GM21529 (cell line): ENCODE measurements around the gene PGAP3.
"Not testable (repeated sequence)": the region's sequence is repeated elsewhere in the genome, so short reads cannot be mapped to it uniquely, and the experiment has no call there.

Experiments used
- ATAC-seq: cut with Tn5 transposase; IDR thresholded peaks from one replicate; pipeline ENCODE4 v1.9.1; 2021; ENCODE audit not compliant: unreplicated experiment

The PGAP3 gene

DNA sequence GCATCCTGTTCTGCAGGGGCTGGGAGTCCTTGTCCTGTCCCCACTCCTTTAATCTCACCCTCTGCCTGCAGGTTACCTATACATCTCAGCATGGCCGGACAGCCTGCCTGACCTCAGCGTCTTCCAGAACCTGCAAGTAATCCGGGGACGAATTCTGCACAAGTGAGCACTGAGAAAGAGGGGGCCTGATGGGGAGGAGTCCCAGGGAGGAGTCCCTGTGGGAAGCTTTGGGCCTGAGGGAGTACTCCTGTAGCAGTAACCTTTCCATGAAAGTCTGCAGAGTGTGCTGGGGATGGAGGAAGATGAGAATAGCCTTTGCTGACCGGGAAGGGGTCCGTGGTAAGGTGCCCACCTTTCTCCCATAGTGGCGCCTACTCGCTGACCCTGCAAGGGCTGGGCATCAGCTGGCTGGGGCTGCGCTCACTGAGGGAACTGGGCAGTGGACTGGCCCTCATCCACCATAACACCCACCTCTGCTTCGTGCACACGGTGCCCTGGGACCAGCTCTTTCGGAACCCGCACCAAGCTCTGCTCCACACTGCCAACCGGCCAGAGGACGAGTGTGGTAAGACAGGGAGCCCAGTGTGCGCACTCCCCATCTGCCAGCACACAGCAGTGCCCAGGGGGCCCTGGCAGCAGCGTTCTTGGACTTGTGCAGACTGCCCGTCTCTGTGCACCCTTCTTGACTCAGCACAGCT lies 27.7 kb upstream of the PGAP3 start:
- no peak for ATAC-seq

GRCh38 chr17:39714234-39714633 lies 26.4 kb upstream of the PGAP3 start:
- ATAC-seq, result no peak

DNA sequence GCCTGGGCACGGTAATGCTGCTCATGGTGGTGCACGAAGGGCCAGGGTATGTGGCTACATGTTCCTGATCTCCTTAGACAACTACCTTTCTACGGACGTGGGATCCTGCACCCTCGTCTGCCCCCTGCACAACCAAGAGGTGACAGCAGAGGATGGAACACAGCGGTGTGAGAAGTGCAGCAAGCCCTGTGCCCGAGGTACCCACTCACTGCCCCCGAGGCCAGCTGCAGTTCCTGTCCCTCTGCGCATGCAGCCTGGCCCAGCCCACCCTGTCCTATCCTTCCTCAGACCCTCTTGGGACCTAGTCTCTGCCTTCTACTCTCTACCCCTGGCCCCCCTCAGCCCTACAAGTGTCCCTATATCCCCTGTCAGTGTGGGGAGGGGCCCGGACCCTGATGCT lies 24.0 kb upstream of the PGAP3 start:
- ATAC-seq, result no peak

DNA sequence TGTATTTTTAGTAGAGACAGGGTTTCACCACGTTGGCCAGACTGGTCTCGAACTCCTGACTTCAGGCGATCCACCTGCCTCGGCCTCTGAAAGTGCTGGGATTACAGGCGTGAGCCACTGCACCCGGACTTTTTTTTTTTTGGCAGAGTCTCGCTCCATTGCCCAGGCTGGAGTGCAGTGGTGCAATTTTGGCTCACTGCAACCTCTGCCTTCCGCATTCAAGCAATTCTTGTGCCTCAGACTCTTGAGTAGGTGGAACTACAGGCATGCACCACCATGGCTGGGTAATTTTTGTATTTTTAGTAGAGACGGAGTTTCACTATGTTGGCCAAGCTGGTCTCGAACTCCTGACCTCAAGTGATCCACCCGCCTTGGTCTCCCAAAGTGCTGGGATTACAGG lies 23.2 kb upstream of the PGAP3 start:
- not testable (repeated sequence) for ATAC-seq

GRCh38 chr17:39709998-39710964 lies 22.4 kb upstream of the PGAP3 start:
- no peak for ATAC-seq

- ATAC-seq, result no peak
Measured at GRCh38 chr17:39709319-39709997, 21.6 kb upstream of the PGAP3 start.

DNA sequence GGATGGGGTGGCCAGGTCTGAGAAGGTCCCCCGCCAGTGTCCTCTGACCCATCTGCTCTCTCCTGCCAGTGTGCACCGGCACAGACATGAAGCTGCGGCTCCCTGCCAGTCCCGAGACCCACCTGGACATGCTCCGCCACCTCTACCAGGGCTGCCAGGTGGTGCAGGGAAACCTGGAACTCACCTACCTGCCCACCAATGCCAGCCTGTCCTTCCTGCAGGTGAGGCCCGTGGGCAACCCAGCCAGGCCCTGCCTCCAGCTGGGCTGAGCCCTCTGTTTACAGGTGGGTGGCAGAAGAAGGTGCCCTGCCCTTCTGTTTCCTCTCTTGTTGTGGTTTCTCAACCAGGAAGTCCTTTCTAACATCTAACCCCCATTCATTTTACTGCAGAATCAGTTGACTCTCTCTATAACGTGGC lies 19.1 kb upstream of the PGAP3 start:
- ATAC-seq, result no peak

GRCh38 chr17:39706383-39706782 lies 18.5 kb upstream of the PGAP3 start:
- ATAC-seq, result no peak

GRCh38 chr17:39705786-39706348 lies 18.0 kb upstream of the PGAP3 start:
- no peak for ATAC-seq

GRCh38 chr17:39704821-39705551 lies 17.1 kb upstream of the PGAP3 start:
- ATAC-seq, result no peak

DNA sequence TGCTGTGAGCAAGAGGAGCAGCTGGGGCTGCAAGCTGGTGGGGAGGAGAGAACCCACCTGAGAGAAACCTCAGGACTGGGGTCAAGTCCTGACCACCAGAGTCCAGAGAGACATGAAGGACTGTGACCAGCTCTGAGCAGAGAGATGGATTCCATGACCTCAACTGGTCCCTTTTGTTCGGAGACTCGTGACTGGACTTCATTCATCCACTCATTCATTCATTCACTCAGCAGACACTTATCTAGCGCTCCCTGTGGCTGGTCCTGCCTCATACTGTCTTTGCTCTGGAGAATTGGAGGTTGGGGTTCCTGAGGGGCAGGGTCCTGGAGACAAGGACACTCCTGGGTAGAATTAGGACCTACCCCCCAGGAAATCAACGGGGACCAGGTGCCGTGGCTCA lies 16.1 kb upstream of the PGAP3 start:
- no peak for ATAC-seq

GRCh38 chr17:39702901-39703893 lies 15.3 kb upstream of the PGAP3 start:
- no peak for ATAC-seq

GRCh38 chr17:39701784-39702422 lies 14.0 kb upstream of the PGAP3 start:
- ATAC-seq, result no peak

DNA sequence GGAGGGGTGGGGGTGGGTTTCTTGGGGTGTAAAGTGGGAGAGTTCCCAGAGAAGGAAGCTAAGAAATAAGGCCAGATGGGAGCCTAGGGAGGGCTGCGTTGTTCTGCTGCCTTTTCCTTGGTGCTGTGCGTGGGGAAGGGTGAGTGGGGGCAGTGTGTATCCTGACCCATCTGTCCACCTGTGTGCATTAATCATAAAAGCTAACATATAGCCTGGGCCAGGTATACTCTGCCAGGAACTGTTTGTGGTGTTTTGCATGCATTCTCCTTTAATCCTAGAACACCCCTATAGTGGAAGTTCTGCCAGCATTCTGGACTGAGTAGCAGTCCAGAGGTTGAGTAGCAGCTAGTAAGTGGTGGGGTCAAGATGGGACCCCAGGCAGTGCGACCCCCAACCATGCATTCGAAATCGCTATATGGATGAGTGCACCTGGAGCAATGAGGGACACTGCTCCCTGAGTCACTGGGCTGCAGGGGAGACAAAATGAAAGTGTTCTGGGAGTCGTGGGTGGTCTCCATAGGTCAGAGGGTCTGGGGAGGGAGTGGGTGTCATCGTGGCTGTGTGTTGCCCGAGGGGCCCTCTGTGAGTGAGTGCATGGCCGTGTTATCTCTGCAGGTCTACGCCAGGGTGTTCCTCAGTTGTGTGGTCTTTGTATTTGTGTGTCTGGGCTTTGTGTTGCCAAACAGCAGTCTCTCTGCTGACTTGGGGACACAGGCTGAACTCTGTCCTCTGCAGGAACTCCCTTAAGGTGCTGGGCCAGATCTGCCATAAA lies 13.3 kb upstream of the PGAP3 start:
- no peak for ATAC-seq

DNA sequence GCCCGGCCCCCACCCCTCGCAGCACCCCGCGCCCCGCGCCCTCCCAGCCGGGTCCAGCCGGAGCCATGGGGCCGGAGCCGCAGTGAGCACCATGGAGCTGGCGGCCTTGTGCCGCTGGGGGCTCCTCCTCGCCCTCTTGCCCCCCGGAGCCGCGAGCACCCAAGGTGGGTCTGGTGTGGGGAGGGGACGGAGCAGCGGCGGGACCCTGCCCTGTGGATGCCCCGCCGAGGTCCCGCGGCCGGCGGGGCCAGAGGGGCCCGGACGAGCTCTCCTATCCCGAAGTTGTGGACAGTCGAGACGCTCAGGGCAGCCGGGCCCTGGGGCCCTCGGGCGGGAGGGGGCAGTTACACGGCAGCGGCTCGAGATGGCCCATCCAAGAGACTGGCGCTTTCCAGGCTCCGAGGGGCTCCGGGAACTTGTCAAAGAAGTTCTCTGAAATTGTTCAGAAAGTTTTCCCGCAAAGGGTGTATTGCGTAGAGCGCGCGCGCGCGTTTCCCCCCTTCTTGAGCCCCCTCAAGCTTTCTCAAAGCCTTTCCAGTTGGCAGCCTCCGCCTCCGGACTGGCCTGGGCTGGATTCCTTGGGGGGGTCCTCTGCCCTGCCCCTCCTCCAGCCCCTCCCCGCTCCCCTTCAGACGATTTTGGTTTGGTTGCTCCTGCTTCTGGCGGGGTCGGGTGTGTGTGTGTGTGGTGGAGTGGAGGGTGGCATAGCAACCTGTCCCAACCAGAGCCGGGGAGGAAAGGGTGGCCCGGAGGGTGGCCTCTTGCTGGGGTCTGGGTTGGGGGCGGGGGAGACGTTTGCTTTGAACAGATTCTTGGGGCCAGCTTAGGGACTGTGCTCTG lies 12.5 kb upstream of the PGAP3 start:
- no peak for ATAC-seq

GRCh38 chr17:39699818-39700147 lies 11.9 kb upstream of the PGAP3 start, which contains the start of gene ERBB2:
Gene ERBB2, plus strand, starts transcription at chr17:39700064. Its CDS starts 175 bp downstream, at chr17:39700239.
- no peak for ATAC-seq

DNA sequence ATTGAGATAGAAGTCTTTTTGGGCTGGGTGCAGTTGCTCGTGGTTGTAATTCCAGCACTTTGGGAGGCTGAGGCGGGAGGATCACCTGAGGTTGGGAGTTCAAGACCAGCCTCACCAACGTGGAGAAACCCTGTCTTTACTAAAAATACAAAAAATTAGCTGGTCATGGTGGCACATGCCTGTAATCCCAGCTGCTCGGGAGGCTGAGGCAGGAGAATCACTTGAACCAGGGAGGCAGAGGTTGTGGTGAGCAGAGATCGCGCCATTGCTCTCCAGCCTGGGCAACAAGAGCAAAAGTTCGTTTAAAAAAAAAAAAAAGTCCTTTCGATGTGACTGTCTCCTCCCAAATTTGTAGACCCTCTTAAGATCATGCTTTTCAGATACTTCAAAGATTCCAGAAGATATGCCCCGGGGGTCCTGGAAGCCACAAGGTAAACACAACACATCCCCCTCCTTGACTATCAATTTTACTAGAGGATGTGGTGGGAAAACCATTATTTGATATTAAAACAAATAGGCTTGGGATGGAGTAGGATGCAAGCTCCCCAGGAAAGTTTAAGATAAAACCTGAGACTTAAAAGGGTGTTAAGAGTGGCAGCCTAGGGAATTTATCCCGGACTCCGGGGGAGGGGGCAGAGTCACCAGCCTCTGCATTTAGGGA lies 11.4 kb upstream of the PGAP3 start:
- not testable (repeated sequence) for ATAC-seq
